HG03439 (cell line): ENCODE data around the gene CDC5L.
"Not testable (repeated sequence)": the region's sequence is repeated elsewhere in the genome, so short reads cannot be mapped to it uniquely, and the experiment has no call there.

Experiments
- ATAC-seq: cut with Tn5 transposase; IDR thresholded peaks from one replicate; pipeline ENCODE4 v1.9.1; 2021; ENCODE audit warnings: mild to moderate bottlenecking, moderate library complexity; ENCODE audit not compliant: unreplicated experiment

The CDC5L gene

DNA sequence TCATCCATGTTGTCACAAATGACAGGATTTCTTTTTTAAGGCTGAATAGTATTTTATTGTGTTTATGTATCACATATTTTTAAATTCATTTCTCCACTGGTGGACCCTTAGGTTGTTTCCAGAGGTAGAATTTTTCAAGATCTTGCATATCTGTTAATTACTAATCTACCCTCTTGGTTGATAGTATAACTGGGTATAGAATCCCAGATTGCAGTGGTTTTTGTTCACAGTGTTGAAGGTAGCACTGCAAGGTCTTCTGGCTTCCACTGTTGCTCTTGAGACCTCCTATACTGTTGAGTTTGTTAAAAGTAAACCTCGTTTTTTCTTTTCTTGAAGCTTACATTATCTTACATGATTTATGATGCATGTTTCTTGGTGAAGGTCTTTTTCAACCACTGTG is 22.9 kb downstream of the CDC5L start:
- no peak for ATAC-seq

DNA sequence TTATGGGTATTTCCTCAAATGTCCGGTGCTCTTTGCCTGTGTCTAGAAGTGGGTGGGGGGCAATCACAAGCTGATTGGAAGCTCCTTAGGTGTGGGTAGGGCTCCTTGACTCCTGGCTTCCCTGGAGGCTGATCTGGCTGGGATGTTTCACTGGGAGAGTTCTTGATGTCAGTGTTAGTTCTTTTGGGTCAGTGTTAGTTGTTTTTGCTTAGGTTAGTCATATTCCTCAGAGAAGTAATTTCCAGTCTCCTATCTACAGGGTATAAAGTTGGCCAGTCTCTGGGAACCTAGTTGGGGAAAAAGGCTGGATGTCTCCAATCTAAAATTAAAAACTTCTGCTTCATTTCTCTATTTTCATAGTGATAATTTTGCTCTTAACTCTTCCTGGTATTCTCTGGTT is 23.6 kb downstream of the CDC5L start:
- no peak for ATAC-seq

DNA sequence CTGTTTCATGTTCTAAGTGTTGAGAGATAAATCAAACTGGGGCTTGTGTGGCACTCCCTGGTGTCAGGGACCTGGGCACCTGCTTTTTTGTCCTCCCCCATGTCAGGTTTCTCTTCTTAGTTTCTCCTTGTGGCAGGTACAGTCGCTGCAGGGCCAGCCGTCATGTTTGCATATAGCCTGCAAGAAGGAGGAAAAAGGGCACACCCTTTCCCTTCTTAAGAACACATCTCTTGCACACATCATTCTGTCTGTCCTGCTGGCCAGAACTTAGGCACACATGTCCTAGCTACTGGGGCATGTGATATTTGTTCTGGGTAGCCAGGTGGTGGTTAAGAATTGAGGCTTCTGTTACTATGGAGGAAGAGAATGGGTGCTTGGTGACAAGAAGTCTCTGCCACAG is 27.9 kb downstream of the CDC5L start:
- ATAC-seq, result no peak

DNA sequence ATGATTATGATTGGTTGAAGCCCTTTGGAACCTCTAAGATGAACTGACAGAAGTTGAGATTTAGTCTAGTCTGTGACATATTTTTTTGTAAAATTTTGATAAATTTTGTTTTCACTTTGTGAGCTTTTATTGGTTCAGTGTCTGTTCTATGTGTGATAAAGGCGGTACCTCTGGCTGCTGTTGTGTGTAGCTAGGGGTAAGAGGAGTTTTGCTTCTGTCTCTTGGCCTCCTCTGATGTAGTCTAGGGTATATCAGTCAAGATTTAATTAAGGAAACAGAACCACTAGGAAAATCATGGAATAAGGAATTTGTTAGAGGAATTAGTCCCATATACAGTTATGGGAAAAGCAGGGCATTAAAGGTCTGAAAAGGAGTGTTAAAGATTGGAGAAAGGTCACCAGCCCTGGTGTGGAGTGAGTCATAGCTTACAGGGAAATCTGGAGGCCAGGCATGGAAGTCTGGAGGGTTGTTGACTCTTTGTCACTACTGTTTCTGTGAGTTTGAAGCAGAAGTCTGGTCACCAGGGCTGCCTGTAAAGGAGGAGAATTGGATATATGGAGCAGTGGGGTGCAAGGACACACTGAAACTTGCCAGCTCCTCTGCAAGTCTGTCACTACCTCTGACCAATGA is 28.5 kb downstream of the CDC5L start:
- ATAC-seq, result no peak

DNA sequence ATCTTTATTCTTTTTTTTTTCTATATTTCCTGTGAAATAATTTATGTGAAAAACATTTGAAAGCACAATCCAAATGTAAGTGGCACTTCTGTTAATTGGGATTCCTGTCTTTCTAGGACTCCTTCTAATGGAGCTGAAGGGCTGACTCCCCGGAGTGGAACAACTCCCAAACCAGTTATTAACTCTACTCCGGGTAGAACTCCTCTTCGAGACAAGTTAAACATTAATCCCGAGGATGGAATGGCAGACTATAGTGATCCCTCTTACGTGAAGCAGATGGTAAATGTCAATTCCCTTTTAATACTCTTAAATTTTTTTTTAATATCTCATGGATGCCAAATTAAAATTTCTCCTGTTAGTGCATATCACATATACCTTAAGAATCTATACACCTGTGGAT is 35.0 kb downstream of the CDC5L start:
- no peak for ATAC-seq

DNA sequence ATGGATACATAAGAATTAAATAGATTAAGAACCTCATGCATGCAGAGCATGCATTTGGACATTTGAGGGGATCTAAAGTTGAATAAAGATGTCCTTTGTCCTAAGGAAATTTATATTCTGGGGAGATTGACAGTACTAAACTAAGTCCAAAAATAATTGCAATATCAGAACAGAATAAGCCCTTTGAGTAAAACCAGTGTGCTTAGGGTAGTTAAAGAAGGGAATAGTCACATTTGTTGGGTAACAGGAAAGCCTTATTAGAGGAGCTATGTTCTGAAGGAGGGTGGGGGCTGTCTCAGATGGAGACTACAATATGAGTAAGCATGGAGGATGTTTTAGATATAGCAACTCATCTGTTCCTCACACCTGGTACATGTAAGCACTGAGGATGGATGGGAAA is 35.8 kb downstream of the CDC5L start:
- no peak for ATAC-seq

DNA sequence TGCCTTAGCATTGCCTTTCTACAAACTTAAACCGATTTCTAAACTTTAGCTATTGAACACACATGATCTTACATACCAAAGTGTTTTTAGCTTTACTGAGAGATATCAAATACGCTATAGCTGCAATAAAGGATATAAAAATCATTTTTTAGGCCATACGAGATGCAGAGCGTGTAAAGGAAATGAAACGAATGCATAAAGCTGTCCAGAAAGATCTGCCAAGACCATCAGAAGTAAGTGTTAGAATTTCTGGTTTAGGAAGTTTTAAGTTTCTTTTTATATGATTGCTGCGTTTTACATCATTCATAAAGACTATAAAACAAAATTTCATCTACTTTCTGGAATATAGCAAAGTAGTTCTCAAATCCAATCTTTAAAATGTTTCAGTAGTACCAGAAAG is 38.4 kb downstream of the CDC5L start:
- no peak for ATAC-seq

DNA sequence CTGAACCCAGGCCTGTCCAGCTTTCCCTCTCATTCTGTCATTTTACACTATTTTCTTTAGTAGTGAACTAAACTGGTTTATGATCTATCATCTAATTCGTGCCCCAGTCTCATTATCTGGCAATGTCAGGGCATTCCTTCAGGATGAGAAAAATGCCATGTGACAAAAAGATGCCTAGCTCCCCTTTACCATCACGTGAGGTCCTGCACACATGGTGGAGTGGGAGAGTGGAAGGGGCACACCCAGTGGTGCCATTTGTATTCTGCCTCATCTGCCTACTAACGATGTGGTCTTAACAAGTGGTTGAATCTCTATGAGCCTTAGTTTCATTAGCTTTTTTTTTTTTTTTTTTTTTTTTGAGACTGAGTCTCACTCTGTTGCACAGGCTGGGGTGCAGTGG is 41.2 kb downstream of the CDC5L start:
- no peak for ATAC-seq

DNA sequence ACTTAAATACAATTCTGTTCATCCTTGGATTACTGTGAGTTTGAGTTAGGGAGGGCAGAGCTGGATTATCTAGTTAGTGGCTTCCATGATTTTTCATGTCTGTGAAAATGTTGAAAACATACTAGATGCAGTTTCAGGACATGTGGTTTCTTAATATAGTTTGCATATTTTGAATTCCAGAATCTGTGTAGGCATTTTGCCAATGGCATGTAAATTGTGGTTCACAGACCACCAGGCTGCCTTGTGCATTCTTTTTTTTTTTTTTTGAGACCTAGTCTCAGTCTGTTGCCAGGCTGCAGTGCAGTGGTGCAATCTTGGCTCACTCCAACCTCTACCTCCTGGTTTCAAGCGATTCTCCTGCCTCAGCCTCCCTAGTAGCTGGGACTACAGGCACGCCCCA is 42.8 kb downstream of the CDC5L start:
- no peak for ATAC-seq

DNA sequence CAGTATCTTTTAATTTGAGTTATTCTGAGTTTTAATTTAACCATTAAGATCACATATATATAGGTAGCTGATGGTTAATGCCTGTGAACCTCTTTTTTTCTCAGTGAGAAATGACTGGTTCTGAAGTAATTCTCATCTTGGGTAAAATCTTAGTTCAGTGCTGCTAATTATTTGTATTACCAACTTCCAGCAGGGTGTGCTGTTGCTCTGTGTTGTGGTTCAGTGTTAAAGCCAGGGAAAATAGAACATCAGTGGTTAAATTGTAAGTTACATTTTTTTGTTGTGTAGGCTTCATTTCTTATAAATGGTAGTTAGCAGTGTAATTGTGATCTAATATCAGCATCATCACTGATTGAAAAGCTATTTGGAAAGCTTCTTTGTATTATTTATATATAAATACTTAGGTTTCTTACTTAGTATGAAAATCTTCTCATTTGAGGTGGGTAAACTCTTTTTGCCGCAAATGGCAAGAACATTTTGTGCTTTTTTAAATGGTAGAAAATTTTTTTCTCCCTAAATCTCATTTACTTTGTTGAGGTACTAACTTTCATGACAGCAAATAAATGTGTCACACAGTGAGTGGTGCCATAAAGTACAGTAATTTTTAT is 43.7 kb downstream of the CDC5L start:
- ATAC-seq, result no peak

DNA sequence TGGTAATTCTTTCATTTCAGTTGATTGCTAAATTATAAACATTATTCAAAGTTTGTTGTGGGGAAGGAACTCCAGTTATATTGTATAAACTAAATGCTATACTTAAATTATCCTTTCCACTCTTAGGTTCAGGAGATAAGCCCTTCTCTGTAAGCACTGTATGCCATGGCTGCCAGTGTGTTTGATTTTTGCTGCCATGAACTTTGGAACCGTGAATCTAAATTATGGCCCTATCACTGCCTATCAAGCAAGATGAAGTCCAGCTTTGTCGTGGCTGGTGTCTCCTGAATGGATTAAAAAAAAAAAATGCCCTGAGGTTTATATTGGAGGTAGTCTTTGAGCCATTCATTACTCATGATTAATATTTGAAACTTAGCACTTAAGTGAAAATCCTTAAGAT is 44.7 kb downstream of the CDC5L start:
- no peak for ATAC-seq

DNA sequence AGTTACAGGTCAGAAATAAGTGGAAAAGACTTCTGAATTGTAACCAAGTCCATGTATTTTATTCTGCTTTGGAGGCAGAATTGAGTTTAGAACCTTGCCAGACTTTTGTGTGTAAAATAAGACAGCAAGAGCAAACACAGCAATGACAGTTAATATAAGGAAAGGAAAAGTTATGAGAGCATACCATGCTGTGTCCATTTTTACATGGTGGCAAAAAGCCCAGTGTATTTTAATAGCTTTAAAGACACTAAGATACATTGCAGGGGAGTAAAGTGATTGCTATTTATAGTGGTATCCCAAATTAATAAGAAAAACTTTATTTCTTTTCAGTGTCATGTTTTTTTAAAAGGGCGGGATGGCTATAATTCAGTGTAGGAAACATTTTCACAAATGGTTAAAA is 45.2 kb downstream of the CDC5L start:
- ATAC-seq, result no peak

DNA sequence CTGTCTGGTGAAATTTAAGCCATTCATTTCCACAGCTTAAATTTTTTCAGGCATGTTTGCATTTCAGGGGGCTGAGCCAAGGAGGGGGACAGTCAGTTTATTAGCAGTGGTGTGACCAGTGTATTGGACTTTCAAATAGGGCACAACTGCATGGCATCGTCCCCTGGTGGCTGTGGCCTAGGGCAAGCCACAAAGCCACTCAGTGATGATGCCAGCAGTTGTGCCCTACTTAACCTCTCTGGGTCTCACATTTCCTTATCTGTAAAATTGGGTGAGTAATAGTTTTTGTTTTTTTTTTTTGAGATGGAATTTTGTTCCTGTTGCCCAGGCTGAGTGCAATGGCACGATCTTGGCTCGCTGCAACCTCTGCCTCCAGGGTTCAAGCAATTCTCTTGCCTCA is 48.0 kb downstream of the CDC5L start:
- no peak for ATAC-seq

DNA sequence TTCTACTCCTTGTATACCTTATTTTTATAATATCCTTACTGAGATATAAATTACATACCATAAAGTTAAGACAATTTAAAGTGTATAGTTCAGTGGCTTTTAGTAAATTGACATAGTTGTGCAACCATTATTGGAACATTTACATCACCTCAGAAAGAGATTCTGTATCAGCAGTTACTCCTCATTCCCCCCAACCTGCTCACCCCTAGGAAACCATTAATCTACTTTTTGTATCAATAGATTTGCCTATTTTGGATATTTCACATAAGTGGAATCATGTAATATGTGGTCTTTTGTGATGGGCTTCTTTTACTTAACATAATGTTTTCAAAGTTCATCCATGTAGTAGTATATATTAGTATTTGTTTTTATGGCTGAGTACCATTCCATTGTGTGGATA is 51.3 kb downstream of the CDC5L start:
- no peak for ATAC-seq

DNA sequence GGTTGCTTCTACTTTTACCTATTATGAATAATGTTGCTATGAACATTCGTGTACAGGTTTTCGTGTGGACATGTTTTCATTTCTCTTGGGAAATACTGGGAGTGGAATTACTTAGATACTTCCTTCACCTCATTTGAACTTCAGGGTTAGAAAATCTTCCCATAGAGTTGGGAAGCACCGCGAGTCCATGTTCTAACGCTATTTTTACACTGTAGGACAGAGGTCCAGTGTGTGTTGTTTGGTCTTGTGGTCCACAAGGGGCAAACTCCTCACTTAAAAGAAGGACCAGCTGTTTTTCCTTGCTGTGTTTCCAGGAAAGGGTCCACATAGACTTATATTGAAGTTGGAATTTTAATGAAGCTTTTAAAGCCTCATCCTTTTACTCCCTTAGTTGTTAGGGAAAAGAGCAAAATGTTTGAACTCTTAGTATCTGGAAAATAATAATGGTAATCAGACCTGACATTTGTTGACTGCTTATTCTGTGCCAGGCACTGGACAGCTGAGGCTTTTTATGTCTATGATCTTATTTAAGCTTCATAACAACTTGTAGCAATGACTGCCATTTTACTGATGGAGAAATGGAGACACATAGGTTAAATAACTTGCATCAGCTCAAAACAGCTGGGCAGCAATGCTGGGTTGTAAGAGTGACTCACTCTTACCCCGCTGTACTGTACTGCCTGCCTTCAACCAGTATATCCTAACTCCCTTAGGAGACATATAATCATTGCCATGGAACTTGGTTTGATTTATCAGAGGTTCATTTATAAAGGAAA is 52.0 kb downstream of the CDC5L start:
- ATAC-seq, result no peak

DNA sequence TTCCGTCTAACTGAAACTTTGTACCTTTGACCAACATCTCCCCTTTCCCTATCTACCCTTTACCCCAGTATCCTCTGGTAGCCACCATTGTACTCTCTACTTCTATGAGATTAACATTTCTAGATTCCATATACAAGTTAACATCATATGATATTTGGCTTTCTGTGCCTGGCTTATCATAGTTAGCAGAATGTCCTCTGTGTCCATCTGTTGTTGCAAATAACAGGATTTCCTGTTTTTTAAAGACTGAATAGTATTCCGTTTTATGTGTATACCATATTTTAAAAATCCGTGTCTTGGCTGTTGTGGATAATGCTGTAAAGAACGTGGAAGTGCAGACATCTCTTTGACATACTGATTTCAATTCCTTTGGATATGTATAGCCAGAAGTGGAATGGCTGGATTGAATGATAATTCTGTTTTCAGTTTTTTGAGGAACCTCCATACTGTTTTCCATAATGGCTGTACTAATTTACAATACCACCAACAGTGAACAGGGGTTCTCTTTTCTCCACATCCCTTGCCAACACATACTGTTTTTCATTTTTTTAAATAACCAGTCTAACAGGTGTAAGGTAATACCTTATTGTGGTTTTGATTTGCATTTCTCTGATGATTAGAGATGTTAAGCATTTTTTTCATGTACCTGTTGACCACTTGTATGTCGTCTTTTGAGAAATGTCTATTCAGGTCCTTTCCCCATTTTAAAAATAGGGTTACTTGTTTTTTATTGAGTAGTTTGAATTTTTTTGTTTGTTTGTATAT is 53.8 kb downstream of the CDC5L start:
- no peak for ATAC-seq

DNA sequence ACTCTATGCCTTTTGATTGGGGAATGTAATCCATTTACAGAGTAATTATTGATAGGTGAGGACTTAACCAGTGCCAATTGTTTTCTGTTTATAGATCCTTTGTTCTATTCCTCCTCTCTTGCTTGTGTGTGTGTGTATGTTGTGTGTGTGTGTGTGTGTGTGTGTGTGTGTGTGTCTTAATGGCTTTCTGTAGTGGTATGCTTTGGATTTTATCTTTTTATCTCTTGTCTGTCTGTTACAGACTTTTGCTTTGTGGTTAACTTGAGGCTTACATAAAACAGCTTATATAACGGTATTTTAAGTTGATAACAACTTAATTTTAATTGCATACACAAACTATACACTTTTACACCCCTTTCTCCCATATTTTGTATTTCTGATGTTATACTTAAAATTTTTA is 54.7 kb downstream of the CDC5L start:
- ATAC-seq, result no peak

DNA sequence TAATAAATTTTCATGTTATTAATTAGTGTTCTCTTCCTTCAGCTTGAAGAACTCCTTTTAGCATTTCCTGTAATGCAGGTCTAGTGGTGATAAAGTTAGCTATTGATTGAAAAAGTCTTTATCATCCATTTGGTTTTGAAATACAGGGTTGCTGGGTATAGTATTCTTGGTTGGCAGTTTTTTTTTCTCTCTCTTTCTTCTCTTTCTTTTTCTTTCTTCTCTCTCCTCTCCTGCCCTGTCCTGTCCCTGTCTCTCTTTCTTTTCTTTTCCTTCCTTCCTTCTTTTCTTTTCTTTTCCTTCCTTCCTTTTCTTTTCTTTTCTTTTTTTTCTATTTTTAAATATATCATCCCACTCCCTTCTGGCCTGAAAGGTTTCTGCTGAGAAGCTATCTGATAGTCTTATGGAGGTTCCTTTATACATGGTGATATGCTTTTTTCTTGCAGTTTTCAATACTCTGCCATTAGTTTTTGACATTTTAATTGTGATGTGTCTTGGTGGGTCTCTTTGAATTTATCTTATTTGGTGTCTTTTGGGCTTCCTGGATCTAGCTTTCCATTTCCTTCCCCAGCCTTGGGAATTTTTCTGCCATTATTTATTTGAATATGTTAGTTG is 55.4 kb downstream of the CDC5L start:
- ATAC-seq, result no peak

DNA sequence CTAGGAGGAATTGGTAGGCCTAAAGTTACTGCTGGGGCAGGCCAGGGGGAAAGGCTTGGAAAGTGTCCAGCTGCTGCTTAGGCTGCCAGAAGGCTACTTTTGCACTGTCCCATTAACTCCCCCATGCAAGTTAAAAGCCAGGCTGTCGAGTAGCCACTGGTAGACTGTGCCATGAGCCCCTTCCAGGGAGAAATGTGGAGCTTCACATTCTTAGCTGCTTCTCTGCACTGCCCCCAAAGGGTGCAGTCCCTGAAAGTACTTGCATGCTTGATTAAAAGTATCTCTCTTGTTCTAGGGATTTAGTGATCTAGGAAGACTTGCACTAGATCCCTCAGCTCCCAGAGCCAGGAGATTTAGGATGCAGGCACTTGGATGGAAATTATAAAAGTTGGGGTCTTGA is 57.3 kb downstream of the CDC5L start:
- no peak for ATAC-seq

DNA sequence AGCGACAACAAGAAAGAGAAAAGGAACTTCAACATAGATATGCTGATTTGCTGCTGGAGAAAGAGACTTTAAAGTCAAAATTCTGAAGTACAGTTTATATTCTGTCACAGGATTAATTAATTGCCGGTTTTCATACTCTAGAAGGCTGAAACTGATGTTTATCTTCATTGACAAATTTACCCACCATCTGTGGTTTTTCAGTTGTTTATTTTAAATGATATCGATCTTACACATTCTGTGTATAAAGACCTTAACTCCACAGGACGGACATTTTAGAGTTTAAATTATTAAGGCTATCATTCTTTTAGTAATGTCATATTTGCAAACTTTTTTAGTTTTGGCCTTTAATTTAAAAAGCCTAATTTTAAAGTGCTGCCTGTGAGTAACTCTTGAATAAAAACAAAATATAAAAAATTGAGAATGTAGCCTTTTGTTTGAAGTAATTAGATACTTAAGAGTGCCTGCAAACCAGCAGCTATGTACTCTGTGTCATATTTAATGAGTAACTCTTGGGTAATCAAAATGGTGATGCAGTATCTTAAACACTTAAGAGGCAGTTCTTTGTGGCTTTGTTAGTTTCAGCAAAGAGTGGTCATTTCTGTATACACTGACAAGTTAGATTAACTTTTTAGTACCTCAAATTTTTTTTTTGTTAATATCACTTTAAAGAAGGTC is 59.3 kb downstream of the CDC5L start:
- no peak for ATAC-seq

DNA sequence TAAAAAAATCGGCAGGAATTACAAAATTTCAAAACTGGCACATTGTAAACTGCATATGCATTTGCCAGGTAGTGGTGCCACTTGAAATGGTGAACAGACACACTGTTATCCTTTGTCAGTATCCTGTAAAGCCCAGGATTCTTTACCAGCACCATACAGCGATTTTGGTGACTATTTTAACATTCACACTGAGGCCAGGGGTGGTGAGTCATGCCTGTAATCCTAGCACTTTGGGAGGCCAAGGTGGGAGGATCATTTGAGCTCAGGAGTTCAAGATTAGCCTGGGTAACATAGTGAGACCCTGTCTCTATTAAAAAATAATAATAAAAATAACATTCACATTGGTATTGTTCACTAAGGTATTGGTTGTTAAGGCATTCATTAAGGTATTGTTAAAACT is 61.7 kb downstream of the CDC5L start:
- ATAC-seq, result not testable (repeated sequence)
